Endodermal cell (in vitro differentiated cells): ENCODE results near the gene ATF3. TPM values are rescaled to one million over a fixed set of nuclear protein-coding genes. Genes with fewer than 3 reads are reported as not detected.

ENCODE experiments used
- DNase-seq: peaks from one replicate; pipeline ENCODE4 v3.0.0-alpha.2; 2017
- H3K27ac ChIP-seq: 2 replicates; pipeline ENCODE4 v1.5.1; 2013; ENCODE audit warnings: mild to moderate bottlenecking, low read depth, low read length, moderate library complexity
- H3K27me3 ChIP-seq: 2 replicates; pipeline ENCODE4 v1.6.1; 2013; ENCODE audit warnings: mild to moderate bottlenecking, low read length, moderate library complexity; ENCODE audit not compliant: insufficient read depth, control insufficient read depth, poor library complexity, severe bottlenecking
- H3K36me3 ChIP-seq: 2 replicates; pipeline ENCODE4 v1.7.0; 2013; ENCODE audit warnings: mild to moderate bottlenecking, low read length, moderate library complexity; ENCODE audit not compliant: control insufficient read depth, insufficient read depth
- H3K4me1 ChIP-seq: one replicate; pipeline ENCODE4 v1.7.0; 2013; ENCODE audit warnings: low read length; ENCODE audit not compliant: control insufficient read depth, insufficient read depth
- H3K4me3 ChIP-seq: 2 replicates; pipeline ENCODE4 v1.5.1; 2013; ENCODE audit warnings: mild to moderate bottlenecking, low read length, moderate library complexity
- H3K9ac ChIP-seq: 2 replicates; pipeline ENCODE4 v1.6.1; 2013; ENCODE audit warnings: mild to moderate bottlenecking, low read length, moderate library complexity; ENCODE audit not compliant: poor library complexity, severe bottlenecking; ENCODE audit errors: extremely low read depth
- H3K9me3 ChIP-seq: 2 replicates; pipeline ENCODE4 v1.6.1; 2013; ENCODE audit warnings: mild to moderate bottlenecking, low read length, moderate library complexity; ENCODE audit not compliant: control insufficient read depth
- H3K27ac Mint-ChIP-seq: 2 replicates; pipeline ENCODE4 v1.8.0; 2020; ENCODE audit warnings: mixed read lengths
- H3K27me3 Mint-ChIP-seq: 2 replicates; pipeline ENCODE4 v1.8.0; 2021; ENCODE audit warnings: mild to moderate bottlenecking, mixed read lengths; ENCODE audit not compliant: insufficient read depth
- H3K36me3 Mint-ChIP-seq: 2 replicates; pipeline ENCODE4 v1.8.0; 2020; ENCODE audit warnings: low read depth, mixed read lengths
- H3K4me1 Mint-ChIP-seq: 2 replicates; pipeline ENCODE4 v1.8.0; 2020; ENCODE audit warnings: mixed read lengths
- H3K4me3 Mint-ChIP-seq: 2 replicates; pipeline ENCODE4 v1.8.0; 2020; ENCODE audit warnings: mild to moderate bottlenecking, moderate library complexity, mixed read lengths
- H3K9me3 Mint-ChIP-seq: 2 replicates; pipeline ENCODE4 v1.8.0; 2020; ENCODE audit warnings: mild to moderate bottlenecking, mixed read lengths
- CTCF ChIP-seq: fragments of 200-600 bp; sonication (generic); conservative IDR thresholded peaks from 2 replicates; pipeline ENCODE4 v1.5.0; 2021; ENCODE audit warnings: antibody characterized with exemption, mild to moderate bottlenecking
- WGBS, 2 experiments: methylation state at CpG; one replicate each; pipeline versions ENCODE4 v1.1.5 to v1.1.7; 2013; ENCODE audit warnings: missing lambda C conversion rate in 2 of 2, mixed read lengths in 1 of 2; ENCODE audit not compliant: insufficient coverage in 1 of 2, insufficient read length in 1 of 2; 5-methylcytosine and 5-hydroxymethylcytosine counted together
- long read RNA-seq, 4 experiments: library from polyadenylated mRNA in 2 of 4; library from RNA in 1 of 4; library from capped mRNA in 1 of 4; stranded (forward) in 3 of 4; unstranded in 1 of 4; transcript quantifications; one replicate each; pipeline ENCODE4 v2.0.0, GENCODE V29; 2020 to 2021; ENCODE audit warnings: inconsistent platforms in 1 of 4
- polyA plus RNA-seq, 2 experiments: library from polyadenylated mRNA; stranded (reverse); fragments of 50-300 nt; gene quantifications; one replicate each; pipeline ENCODE4 v1.2.3, GENCODE V29; 2013
- total RNA-seq, 2 donors: library from RNA; stranded (reverse); fragmentation: NEBNext Ultra II Directional in 1 of 2; extraction: Animal tissue kit (Norgen Biotek cat#: 25700) in 1 of 2; gene quantifications; 2 replicates in 1 of 2; 3 replicates in 1 of 2; pipeline ENCODE4 v1.2.1, GENCODE V29; 2021

The ATF3 gene
- 10 to 100 TPM; 12.6 to 24.0 TPM for total RNA-seq
- 26.0 TPM for polyA plus RNA-seq (2013, experiment 1 of 2)
- 20.3 TPM for polyA plus RNA-seq (2013, experiment 2 of 2)
- long read RNA-seq, experiment 1, partial matches to known transcripts = 1 of 7 reads
- long read RNA-seq, experiment 1, other reads (novel, unspliced or antisense) = 4 of 7 reads
- long read RNA-seq, experiment 2, partial matches to known transcripts = 0 of 4 reads
- long read RNA-seq, experiment 2, other reads (novel, unspliced or antisense) = 1 of 4 reads
- long read RNA-seq, experiment 3, transcript ATF3-202 (4 exons, 2,033 nt) = major isoform, 43 of 54 reads
- long read RNA-seq, experiment 3, partial matches to known transcripts = 0 of 54 reads
- long read RNA-seq, experiment 3, other reads (novel, unspliced or antisense) = 8 of 54 reads
- long read RNA-seq, experiment 4, partial matches to known transcripts = 0 of 7 reads
- long read RNA-seq, experiment 4, other reads (novel, unspliced or antisense) = 6 of 7 reads

- Histone ChIP-seq H3K9me3 (no peaks in the 10 kb centered on the region), H3K27ac (peak within 1 kb of the TSS; percentile 87), H3K4me1 (peaks cover 24% of the 10 kb centered on the region), H3K9ac (peak within 1 kb of the TSS; percentile 90), H3K4me3 (peak within 1 kb of the TSS; percentile 96), H3K27me3 (peaks cover 28% of the 10 kb centered on the region), H3K36me3 (peaks cover 8% of the 10 kb centered on the region)
- DNase-seq = peak; percentile 100
- Mint-ChIP-seq H3K36me3 (peaks cover under 1% of the 10 kb centered on the region), H3K4me3 (peak within 1 kb of the TSS; percentile 75), H3K27me3 (peaks cover 55% of the 10 kb centered on the region), H3K9me3 (no peaks in the 10 kb centered on the region), H3K27ac (peak within 1 kb of the TSS; percentile 94), H3K4me1 (peaks cover 58% of the 10 kb centered on the region)
- TF ChIP-seq CTCF = no peak
- WGBS, 2 experiments = 0% methylated on average over 14 to 54 of the region's 54 CpGs
Measured at GRCh38 chr1:212608392-212608958, at the start of gene ATF3. TSS of gene ATF3 (plus strand) at chr1:212608761. CDS start at chr1:212615022, 6,261 bp downstream.

- Mint-ChIP-seq H3K4me1 (peaks cover 13% of the 10 kb centered on the region), H3K27ac (peak overlapping the region; percentile 94), H3K9me3 (peaks cover 8% of the 10 kb centered on the region), H3K27me3 (peaks cover 2% of the 10 kb centered on the region), H3K36me3 (no peaks in the 10 kb centered on the region), H3K4me3 (no peak overlapping the region)
- Histone ChIP-seq H3K9me3 (peaks cover 9% of the 10 kb centered on the region), H3K9ac (no peak overlapping the region), H3K27me3 (peaks cover 8% of the 10 kb centered on the region), H3K4me1 (no peaks in the 10 kb centered on the region), H3K36me3 (no peaks in the 10 kb centered on the region), H3K27ac (no peak overlapping the region), H3K4me3 (no peak overlapping the region)
- no peak for TF ChIP-seq CTCF
- DNase-seq = no peak
- 93 to 94% methylated on average over 10 to 11 of the region's 11 CpGs for WGBS, 2 experiments
Measured at GRCh38 chr1:212559929-212560328, 48.6 kb upstream of the ATF3 start.

GRCh38 chr1:212560933-212561460, 47.6 kb upstream of the ATF3 start:
- no peak for DNase-seq
- H3K36me3 ChIP-seq = no peaks in the 10 kb centered on the region
- H3K9me3 ChIP-seq = peaks cover 9% of the 10 kb centered on the region
- no peak overlapping the region for H3K4me3 ChIP-seq
- H3K27ac Mint-ChIP-seq = no peak overlapping the region
- WGBS, 2 experiments = 92 to 93% methylated on average over 2 to 6 of the region's 6 CpGs
- H3K4me1 Mint-ChIP-seq = peaks cover 10% of the 10 kb centered on the region
- H3K9ac ChIP-seq = no peak overlapping the region
- H3K27me3 ChIP-seq = peaks cover 18% of the 10 kb centered on the region
- H3K9me3 Mint-ChIP-seq = peaks cover 8% of the 10 kb centered on the region
- no peak overlapping the region for H3K27ac ChIP-seq
- TF ChIP-seq CTCF = no peak
- H3K4me1 ChIP-seq = no peaks in the 10 kb centered on the region
- H3K4me3 Mint-ChIP-seq = no peak overlapping the region
- peaks cover 12% of the 10 kb centered on the region for H3K27me3 Mint-ChIP-seq
- no peaks in the 10 kb centered on the region for H3K36me3 Mint-ChIP-seq
